GM18870 (cell line): ENCODE results near the gene PTPRD.

ENCODE experiments used
- ATAC-seq: cut with Tn5 transposase; IDR thresholded peaks from one replicate; pipeline ENCODE4 v1.9.1; 2021; ENCODE audit warnings: moderate library complexity; ENCODE audit not compliant: unreplicated experiment

PTPRD gene

GRCh38 chr9:8514760-8515159 lies 2098.0 kb downstream of the PTPRD start:
- no peak for ATAC-seq

GRCh38 chr9:8508671-8509290 lies 2104.0 kb downstream of the PTPRD start:
- ATAC-seq, result no peak

DNA sequence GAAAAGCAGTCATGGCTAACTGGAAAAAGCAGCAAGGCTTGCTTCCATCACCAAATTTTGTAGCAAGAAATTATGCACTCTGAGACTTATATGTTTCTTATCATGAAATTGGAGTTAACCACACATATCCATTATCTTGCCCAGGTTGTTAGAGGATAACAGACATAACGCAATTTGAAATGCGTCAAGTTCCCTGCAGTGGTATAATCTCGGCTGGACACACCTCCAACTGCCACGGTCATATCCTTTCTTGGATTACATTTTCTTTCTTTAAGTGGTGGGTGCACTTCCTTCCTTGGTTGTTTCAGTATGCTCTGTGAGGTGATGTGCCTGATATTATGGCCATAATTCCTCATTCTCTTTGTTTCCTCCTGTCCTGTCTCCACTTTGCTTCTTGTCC lies 2118.2 kb downstream of the PTPRD start:
- no peak for ATAC-seq

DNA sequence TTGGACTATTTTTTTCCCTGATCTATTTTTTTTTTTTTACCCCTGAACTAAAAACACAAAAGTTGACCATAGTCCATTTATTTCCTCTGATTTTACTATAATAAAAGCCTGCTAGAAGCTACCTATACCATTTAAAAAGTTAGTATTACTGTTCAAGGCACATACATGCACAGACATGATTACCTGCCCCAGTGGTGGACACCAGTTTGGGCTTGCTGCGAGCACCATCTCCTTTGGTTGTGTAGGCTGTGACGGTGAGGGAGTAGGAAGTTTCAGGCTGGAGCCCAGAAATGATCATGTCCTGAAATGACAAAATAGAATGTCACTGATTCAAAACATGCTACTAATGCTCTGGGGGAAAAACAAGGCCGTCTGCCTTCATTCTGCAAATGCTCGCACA lies 2120.1 kb downstream of the PTPRD start:
- no peak for ATAC-seq

GRCh38 chr9:8492024-8492423 lies 2120.8 kb downstream of the PTPRD start:
- no peak for ATAC-seq

DNA sequence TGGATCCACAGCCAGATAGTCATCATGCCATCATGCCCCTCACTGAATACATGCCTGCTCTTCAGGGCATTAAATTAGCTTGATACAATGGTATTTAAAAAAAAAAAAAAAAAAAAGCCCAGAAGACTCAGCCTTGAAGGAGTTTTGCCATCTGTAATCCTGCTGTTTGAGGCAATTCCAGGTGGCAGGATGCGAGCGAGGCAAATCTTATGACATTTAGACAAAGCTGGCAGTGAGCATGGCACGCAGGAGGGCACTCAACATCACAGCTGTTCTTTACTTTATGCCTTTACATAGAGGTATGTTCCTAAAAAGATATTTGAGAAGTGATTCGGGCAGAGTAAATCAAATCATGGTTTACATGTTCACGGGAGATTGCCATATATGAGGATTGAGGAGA lies 2121.2 kb downstream of the PTPRD start:
- ATAC-seq, result no peak

GRCh38 chr9:8489835-8490234 lies 2123.0 kb downstream of the PTPRD start:
- no peak for ATAC-seq

GRCh38 chr9:8486095-8486494 lies 2126.7 kb downstream of the PTPRD start:
- ATAC-seq, result no peak

GRCh38 chr9:8484597-8485191 lies 2128.1 kb downstream of the PTPRD start:
- ATAC-seq, result no peak

DNA sequence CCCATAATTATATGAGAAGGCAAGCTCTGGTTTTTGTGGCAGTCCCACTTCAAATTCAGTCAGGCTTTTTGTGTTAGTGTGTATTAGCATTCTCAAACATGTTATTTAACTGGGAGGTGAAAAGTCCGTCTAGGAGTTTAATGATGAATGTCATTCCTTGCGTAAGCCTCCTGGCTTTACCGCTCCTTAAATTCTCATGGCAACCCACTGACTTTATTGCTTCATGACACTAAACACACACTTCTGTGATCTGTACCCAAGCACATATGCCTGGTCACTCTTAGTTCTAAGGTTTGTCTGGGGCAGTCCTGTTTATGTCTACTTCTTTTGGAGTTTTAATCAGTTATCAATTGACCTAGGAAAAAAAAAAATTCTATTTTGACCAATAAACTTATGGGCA lies 2135.4 kb downstream of the PTPRD start:
- ATAC-seq, result no peak

DNA sequence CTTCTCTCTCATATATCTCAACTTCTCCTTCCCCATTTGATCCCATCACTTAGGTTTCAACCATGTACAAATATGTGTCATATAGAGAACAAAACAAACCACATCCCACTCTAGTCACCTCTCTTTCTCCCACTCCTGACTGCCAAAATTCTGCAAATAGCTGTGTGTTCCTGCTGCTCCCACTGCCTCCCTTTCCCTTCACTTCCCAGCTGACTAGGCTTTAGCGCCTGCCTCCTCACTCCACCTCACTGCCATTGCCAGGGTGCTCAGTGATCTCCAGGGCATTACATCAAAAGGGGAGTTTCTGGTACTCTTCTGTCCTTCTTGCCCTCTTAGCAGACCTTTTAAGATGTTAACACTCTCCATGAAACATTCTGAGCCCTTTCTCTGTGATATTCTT lies 2137.9 kb downstream of the PTPRD start:
- ATAC-seq, result no peak

GRCh38 chr9:8473244-8474020 lies 2139.4 kb downstream of the PTPRD start:
- ATAC-seq, result no peak

DNA sequence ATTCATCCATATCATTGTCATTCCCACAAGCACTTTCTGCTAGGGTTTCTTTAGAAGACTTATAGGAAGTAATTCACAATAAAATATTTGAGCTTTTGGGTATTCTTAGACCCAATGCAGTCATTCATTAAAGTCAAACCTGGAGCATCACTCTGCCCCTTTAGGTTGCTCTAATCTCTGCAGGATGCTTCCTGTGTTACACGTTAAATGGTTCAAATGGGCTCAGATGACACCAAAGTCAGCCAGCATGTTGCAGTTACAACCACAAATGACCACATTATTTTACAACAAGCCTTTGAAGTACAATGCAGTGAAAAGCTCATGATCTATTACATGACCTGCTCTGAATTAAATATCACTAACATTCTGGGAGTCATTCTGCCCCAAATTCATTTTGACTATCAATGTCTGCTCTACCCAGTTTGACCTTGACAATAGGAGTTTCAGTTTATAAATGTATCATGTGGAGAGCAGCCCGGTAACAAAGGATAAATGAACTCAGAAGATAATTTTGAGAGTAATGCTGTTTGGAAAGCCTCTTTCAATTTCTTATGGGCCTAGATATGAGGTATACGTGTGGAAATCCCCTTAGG lies 2144.7 kb downstream of the PTPRD start:
- ATAC-seq, result no peak

GRCh38 chr9:8457816-8458215 lies 2155.0 kb downstream of the PTPRD start:
- ATAC-seq, result no peak

- ATAC-seq, result no peak
Observed at GRCh38 chr9:8457055-8457454, 2155.7 kb downstream of the PTPRD start.

DNA sequence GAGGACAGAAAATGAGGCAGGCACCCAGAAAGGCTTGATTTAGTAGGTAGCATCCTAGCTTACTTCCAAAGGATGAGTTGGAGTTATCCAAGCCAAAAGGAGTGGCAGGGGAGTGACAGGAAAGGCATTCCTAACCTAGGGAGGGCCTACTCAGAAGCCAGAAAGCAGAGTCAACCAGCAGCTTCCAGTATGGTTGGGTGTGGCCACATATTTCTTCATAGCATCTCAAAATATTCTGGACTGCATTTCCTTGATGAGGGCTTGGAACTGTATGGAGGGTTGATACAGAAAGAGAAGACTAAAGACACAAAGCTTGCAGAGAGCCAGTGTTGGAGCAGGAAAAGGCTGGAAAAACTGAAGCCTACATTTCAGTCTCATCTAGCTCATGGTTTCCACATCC lies 2156.5 kb downstream of the PTPRD start:
- no peak for ATAC-seq

DNA sequence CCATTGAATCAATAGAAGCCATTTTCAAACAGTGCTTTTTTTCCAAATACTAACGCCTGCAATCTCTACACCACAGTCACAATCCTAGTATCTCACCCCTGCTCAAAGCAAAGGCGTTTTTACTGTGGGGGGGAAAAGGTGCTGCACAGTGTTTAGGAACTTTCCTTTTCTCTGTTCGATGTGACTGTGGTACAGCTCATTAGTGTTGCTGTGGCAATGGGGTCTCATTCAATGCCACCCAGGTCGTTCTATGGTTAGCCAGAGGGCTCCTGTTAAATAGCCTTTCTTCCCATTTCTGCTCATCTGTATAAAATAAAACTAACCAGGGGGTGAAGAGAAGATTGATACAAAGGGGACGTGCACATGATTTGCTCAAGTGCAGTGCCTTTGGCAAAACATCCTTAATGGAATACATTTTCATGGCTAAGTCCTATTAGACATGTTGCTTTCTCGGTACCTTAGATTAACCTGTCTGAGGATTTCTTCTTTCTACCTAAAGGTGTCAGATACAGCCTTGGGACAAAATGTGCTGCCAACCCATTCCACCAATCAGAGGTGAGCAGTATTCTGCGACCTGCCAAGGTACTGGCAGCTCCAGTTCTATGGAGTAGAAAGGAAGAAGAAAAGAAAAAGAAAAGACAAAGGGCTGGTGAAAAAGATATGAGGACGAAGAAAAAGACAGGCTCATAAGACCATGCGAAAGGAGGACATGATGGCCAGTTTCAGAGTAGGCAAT lies 2161.8 kb downstream of the PTPRD start:
- ATAC-seq, result no peak

DNA sequence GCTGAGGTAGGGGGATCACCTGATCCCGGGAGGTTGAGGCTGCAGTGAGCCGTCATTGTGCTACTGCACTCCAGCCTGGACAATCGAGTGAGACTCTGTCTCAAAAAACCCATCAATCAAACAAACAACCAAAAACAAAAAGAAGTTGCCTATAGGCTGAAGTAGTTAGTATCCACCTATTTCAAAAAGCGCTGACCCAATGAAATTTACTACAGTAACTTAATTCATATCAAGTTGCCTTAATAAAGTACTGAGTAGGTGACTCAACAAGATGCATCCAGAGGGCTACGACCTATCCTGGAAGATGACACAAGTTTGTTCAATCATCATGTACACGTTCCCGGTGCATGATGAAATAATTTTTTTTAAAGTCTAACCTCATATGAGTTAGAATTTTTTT lies 2164.6 kb downstream of the PTPRD start:
- ATAC-seq, result no peak

DNA sequence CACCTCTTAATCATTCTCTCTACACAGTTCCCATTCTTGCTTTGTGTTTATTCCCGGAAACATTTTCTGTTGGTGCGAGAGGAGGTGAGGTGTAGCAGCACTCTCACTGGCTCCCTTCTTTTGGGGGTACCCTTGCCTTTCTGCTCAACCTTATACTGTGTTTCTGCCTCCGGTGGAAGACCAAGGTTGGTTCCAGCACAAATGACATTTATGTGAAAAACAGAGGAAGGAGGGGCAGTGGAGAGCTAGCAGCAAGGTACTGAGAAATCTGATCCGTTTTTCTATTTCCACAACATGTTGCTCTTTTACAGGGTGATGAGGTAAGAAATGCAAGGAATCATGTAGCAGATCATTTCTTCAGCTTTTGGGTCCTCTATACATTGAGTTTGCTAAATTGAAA lies 2165.2 kb downstream of the PTPRD start:
- ATAC-seq, result no peak

- ATAC-seq, result no peak
Observed at GRCh38 chr9:8437876-8438275, 2174.9 kb downstream of the PTPRD start.

GRCh38 chr9:8437259-8437658 lies 2175.5 kb downstream of the PTPRD start:
- no peak for ATAC-seq
